Loucy (cell line): ENCODE results near the gene C10orf67.

Experiments used
- EZH2phosphoT487 ChIP-seq: fragments of 200-600 bp; IDR thresholded peaks from 2 replicates; pipeline ENCODE4 v1.6.1; 2018; ENCODE audit warnings: antibody characterized with exemption, mild to moderate bottlenecking, moderate library complexity, borderline replicate concordance
- TF ChIP-seq, protein P1 (sequence below): fragments of 200-600 bp; sonication (generic); conservative IDR thresholded peaks from 2 replicates; pipeline ENCODE4 v1.5.1; 2014; ENCODE audit warnings: mild to moderate bottlenecking, antibody characterized with exemption, low read length

DNA sequence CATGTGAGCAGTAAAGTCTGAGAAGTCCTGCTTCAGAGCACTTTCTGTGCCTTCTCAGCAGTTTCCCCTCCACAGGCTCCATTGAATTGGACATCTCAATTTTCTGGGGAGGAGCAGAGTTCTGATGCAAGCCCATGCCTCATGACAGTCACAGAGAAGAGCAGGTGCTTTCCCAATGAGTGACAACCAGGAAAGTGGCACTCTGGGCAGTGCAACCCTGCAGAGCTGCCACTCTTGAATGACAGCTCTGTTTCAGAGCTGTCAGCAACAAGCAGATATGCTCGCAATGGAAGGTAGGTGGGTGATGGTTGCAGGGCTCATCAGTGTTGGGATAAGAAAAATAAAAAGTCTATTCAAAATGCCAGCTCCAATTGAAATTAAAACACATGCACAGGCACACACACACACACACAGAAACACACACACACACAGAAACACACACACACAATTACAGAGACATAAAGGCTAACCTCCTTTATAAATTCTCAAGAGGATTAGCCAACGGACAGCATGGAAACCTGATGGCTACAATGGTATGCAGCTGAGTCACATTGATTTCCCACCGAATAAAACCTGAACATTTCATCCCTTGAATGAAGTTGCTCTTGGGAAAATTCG lies 50.5 kb downstream of the C10orf67 start:
- no peak for TF ChIP-seq EZH2phosphoT487
- TF ChIP-seq, protein P1, sequence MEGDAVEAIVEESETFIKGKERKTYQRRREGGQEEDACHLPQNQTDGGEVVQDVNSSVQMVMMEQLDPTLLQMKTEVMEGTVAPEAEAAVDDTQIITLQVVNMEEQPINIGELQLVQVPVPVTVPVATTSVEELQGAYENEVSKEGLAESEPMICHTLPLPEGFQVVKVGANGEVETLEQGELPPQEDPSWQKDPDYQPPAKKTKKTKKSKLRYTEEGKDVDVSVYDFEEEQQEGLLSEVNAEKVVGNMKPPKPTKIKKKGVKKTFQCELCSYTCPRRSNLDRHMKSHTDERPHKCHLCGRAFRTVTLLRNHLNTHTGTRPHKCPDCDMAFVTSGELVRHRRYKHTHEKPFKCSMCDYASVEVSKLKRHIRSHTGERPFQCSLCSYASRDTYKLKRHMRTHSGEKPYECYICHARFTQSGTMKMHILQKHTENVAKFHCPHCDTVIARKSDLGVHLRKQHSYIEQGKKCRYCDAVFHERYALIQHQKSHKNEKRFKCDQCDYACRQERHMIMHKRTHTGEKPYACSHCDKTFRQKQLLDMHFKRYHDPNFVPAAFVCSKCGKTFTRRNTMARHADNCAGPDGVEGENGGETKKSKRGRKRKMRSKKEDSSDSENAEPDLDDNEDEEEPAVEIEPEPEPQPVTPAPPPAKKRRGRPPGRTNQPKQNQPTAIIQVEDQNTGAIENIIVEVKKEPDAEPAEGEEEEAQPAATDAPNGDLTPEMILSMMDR = no peak
